GM20000 (cell line): ENCODE data around the gene SENP8.

Experiments
- DNase-seq: peaks from one replicate; pipeline ENCODE4 v3.0.0; 2012; ENCODE audit warnings: low spot score
- CTCF ChIP-seq: IDR thresholded peaks from 2 replicates; pipeline ENCODE4 v1.5.1; 2012; ENCODE audit warnings: mild to moderate bottlenecking, control low read depth; ENCODE audit errors: extremely low read depth, missing control alignments

The SENP8 gene

DNA sequence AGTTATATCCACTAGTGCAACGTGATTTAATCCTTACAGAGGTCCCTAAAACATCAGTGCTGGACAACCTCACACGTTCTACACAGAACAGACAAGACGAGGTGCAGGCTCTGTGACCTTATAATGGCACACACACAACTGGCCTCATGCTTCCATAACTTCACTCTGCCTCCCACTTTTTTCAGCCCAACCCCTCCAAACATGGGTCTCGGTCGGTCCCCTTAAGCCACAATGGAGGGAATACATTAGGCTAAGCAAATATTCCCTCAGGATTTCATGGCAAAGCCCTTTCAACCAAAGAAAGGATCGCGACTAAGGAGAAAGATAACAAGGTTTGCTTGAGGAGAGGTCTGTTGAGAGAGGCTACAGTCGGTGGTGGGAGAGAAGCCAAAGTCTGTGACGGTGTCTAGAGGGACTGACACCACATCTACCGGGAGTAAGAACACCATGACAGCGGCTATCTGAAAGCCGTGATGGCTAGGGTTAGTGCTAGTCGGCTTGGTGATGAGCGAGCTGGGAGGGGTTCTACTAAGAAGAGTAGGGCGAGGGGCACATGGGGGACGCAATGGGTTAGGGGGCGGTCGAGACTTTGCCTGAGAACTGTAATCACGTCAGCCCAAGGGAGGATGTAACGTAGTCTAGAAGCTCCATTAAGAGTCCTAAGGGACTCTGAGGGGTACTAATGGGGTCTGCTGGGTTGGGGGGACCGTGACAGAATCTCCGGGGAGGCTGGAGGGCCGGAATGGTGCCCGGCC, 1.3 kb upstream of the SENP8 start:
- no peak for TF ChIP-seq CTCF
- no peak for DNase-seq

GRCh38 chr15:72117486-72118016, 652 bp upstream of the SENP8 start:
- peak; percentile 83 for DNase-seq
- TF ChIP-seq CTCF = no peak

DNA sequence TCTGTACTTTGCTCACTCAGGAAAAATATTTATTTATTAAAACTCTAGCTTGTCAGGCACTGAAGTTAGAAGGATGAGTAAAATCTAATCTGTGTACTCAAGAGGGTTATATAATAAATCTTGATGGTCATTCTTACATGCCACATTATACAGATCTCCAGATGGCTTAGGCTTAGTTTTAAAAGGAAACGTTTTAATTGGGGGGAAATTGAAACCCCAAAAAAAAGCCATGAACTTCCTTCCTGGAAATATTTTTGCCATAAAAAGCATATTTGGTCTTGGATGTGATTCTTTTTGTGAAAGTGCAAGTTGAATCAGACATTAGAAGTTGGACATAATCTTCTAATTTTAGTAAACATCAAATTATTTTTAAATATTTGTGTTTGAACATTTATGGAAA, 6.0 kb downstream of the SENP8 start:
- no peak for TF ChIP-seq CTCF
- DNase-seq = no peak

DNA sequence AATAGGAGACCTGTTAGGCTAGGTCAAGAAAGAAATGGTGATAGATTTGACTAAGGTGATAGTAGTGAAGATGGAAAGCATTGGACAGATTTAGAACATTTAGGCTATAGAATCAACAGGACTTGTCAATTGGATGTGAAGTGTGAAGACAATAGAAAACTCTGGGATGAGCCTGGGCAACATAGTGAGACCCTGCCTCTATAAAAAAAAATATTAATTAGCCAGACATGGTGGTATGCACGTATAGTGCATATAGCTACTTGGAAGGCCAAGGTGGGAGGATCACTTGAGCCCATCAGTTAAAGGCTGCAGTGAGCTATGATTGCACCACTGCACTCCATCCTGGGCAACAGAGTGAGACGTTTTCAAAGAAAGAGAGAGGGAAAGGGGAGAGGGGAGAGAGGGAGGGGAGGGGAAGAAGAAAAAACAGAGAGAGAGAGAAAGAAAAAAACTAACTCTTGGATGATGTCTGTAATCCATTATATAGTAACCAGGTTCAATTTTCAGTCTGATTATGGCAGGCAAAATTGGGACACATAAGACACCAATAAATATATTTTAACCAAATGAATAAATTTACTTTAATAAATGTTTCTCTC, 9.6 kb downstream of the SENP8 start:
- TF ChIP-seq CTCF = no peak
- DNase-seq = no peak

GRCh38 chr15:72128359-72128758, 10.2 kb downstream of the SENP8 start:
- no peak for DNase-seq
- no peak for TF ChIP-seq CTCF

GRCh38 chr15:72130272-72130671, 12.1 kb downstream of the SENP8 start:
- no peak for TF ChIP-seq CTCF
- no peak for DNase-seq

GRCh38 chr15:72131922-72132321, 13.7 kb downstream of the SENP8 start:
- no peak for DNase-seq
- no peak for TF ChIP-seq CTCF
